Right lobe of liver (tissue), 6 donors: ENCODE measurements around the gene WNK2. TPM values are rescaled to one million over a fixed set of nuclear protein-coding genes. Genes with fewer than 3 reads are reported as not detected.

Experiments
- ATAC-seq, 4 donors: fragments of 200-7000 bp; cut with Tn5 transposase; one replicate each; pipeline ENCODE4 v1.9.1; 2020; ENCODE audit warnings: mild to moderate bottlenecking in 4 of 4, moderate library complexity in 4 of 4
- DNase-seq, 3 donors: peaks; one replicate each; pipeline ENCODE4 v3.0.0-alpha.2; 2020
- H3K27ac ChIP-seq, 3 donors: fragments of 200-600 bp; one replicate each; pipeline ENCODE4 v1.8.0; 2022
- H3K27me3 ChIP-seq, 2 donors: fragments of 200-600 bp; one replicate each; pipeline ENCODE4 v1.8.0; 2022
- H3K36me3 ChIP-seq, 4 donors: fragments of 200-600 bp; sonication (generic) in 1 of 4; one replicate each; pipeline versions ENCODE4 v1.5.1 to v1.8.0; 2017 to 2022; ENCODE audit warnings: control low read depth in 1 of 4
- H3K4me1 ChIP-seq, 4 donors: fragments of 200-600 bp; sonication (generic) in 1 of 4; one replicate each; pipeline versions ENCODE4 v1.5.1 to v1.8.0; 2017 to 2022; ENCODE audit warnings: control low read depth in 1 of 4
- H3K4me3 ChIP-seq, 3 donors: fragments of 200-600 bp; one replicate each; pipeline ENCODE4 v1.8.0; 2022
- H3K9me3 ChIP-seq, 4 donors: fragments of 200-600 bp; sonication (generic) in 1 of 4; one replicate each; pipeline versions ENCODE4 v1.5.1 to v1.8.0; 2017 to 2022; ENCODE audit warnings: control low read depth in 1 of 4
- POLR2A ChIP-seq: fragments of 450-650 bp; IDR thresholded peaks from one replicate; pipeline ENCODE4 v1.6.1; 2017; ENCODE audit warnings: antibody characterized with exemption, mild to moderate bottlenecking
- WGBS: methylation state at CpG from one replicate; pipeline ENCODE4 v1.1.6; 2018; ENCODE audit warnings: low coverage, low lambda C conversion rate; ENCODE audit not compliant: insufficient coverage; ENCODE audit errors: missing lambda C conversion rate; 5-methylcytosine and 5-hydroxymethylcytosine counted together
- intact Hi-C, 2 donors: fragments of 100-400 bp; cut with DNase I; formaldehyde crosslinking; loops; one replicate each; pipeline versions ENCODE4 v1.11.2 to v1.14.1; 2022
- total RNA-seq, 6 experiments: library from RNA; depleted of rRNA in 2 of 6; stranded (reverse); fragments of >200 nt in 2 of 6; fragmentation: NEBNext Ultra II Directional in 3 of 6; extraction: Animal tissue kit (Norgen Biotek cat#: 25700) in 3 of 6; gene quantifications; one replicate each; pipeline versions ENCODE4 v1.1.0 to v1.2.4, GENCODE V29; 2016 to 2023
- TF ChIP-seq, protein P1 (sequence below), 4 donors: fragments of 200-600 bp in 3 of 4; fragments of 450-650 bp in 1 of 4; IDR thresholded peaks; one replicate each; pipeline versions ENCODE4 v1.5.1 to v1.8.0; 2016 to 2022; ENCODE audit warnings: antibody characterized with exemption in 4 of 4, mild to moderate bottlenecking in 2 of 4
- donor health status: DM: no; HTN: yes; CAD: no.
- donor health status: DM: no; HTN: no; CAD: no.
- donor health status: DM: no; HTN: no; CAD: no.
- donor health status: DM: no; HTN: yes; CAD: no.
- donor health status: DM: no; HTN: yes; CAD: no.

WNK2 gene
- total RNA-seq, 6 experiments from 2014 or later, result 0.43 to 3.6 (median 1.3) TPM

DNA sequence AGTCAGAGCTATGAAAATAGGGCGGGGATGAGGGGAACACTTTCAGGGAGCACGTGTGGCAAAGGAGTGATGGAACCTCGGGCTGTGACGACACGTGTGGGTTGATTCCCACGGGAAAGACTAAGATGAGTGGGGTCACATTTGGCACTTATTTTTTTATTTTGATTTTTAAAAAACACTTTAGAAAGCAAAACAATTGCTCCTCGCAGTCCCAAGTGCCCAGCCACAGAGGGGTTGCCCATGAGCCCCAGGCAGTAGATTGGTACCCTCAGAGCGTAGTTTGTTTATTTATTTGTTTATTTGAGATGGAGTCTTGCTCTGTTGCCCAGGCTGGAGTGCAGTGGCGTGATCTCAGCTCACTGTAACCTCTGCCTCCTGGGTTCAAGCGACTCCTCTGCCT lies 69.7 kb downstream of the WNK2 start:
- no peak overlapping the region for H3K4me3 ChIP-seq
- no peak for ATAC-seq
- no peaks in the 10 kb centered on the region for H3K4me1 ChIP-seq
- intact Hi-C loops, result no loop called here
- no peaks in the 10 kb centered on the region for H3K36me3 ChIP-seq
- no peaks in the 10 kb centered on the region for H3K9me3 ChIP-seq
- no peak overlapping the region for H3K27ac ChIP-seq
- DNase-seq, result no peak
- H3K27me3 ChIP-seq, result no peaks in the 10 kb centered on the region
- no peak for TF ChIP-seq POLR2A
- TF ChIP-seq, protein P1, sequence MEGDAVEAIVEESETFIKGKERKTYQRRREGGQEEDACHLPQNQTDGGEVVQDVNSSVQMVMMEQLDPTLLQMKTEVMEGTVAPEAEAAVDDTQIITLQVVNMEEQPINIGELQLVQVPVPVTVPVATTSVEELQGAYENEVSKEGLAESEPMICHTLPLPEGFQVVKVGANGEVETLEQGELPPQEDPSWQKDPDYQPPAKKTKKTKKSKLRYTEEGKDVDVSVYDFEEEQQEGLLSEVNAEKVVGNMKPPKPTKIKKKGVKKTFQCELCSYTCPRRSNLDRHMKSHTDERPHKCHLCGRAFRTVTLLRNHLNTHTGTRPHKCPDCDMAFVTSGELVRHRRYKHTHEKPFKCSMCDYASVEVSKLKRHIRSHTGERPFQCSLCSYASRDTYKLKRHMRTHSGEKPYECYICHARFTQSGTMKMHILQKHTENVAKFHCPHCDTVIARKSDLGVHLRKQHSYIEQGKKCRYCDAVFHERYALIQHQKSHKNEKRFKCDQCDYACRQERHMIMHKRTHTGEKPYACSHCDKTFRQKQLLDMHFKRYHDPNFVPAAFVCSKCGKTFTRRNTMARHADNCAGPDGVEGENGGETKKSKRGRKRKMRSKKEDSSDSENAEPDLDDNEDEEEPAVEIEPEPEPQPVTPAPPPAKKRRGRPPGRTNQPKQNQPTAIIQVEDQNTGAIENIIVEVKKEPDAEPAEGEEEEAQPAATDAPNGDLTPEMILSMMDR (IDR thresholded peaks at IDR 0.05), result no peak
- WGBS, result 87% methylated on average over 9 of the region's 10 CpGs

DNA sequence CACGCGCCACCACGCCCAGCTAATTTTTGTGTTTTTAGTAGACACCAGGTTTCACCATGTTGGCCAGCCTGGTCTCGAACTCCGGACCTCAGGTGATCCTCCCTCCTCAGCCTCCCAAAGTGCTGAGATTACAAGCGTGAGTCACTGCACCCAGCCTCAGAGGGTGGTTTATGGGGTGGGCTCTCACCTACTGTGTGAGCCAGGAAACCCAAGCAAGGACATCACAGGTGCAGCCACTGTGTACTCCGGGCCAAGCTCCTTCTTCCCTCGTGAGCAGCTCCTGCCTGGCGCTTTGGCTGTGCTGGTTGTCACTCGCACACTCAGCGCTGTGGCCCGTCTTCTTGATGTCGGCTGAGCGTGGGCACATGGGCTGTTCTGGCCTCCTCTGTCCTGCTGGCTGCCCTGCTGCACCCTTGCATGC lies 70.1 kb downstream of the WNK2 start:
- Histone ChIP-seq H3K4me3 (no peak overlapping the region), H3K27me3 (no peaks in the 10 kb centered on the region), H3K9me3 (no peaks in the 10 kb centered on the region), H3K27ac (no peak overlapping the region), H3K4me1 (no peaks in the 10 kb centered on the region), H3K36me3 (no peaks in the 10 kb centered on the region)
- DNase-seq, result peak in 1 of 3 donors; percentile 31
- intact Hi-C loops, result no loop called here
- 100% methylated on average over 5 of the region's 14 CpGs for WGBS
- no peak for TF ChIP-seq POLR2A
- TF ChIP-seq, protein P1 (IDR thresholded peaks at IDR 0.05), result no peak
- ATAC-seq, result no peak

DNA sequence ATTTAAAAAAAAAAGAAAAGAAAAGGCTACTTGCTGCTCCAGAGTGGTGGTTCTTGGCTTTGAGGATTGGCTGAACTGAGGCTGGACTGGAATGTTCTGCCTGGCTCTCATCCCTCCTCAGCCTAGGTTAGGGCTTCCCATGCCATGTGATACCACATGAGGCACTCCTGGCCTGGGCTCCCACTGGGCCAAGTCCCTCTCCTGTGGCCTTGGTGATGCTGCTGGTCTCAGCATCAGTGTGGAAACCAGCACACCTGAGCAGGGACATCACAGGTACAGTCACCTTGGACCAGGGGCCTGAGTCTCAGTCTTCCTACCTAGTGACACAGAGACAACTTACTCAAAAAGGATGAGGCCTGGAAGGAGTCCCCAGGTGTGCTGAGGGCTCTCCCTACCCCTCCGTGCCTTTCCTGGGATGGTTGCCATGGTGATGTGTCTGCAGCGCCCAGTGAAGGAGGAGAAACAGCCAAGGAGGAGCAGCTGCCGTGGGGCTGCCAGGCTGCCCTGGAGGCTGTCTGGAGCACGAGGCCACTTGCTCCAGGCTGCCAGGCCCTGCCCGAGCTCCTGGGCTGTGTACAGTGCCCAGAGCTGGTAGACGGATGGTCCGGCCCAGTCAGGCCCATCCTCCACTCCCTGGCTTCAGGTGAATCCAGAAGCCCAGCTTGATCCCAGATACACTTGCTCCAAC lies 71.0 kb downstream of the WNK2 start:
- Histone ChIP-seq H3K9me3 (no peaks in the 10 kb centered on the region), H3K27ac (no peak overlapping the region), H3K4me1 (no peaks in the 10 kb centered on the region), H3K27me3 (no peaks in the 10 kb centered on the region), H3K4me3 (no peak overlapping the region), H3K36me3 (no peaks in the 10 kb centered on the region)
- no CpG with 5 or more reads among the region's 7 CpGs for WGBS
- no peak for TF ChIP-seq POLR2A
- TF ChIP-seq, protein P1 (IDR thresholded peaks at IDR 0.05), result no peak
- ATAC-seq (peak in 1 of 4 donors; percentile 17), DNase-seq (peak in 1 of 3 donors; percentile 30)
- intact Hi-C loops, result no loop called here

DNA sequence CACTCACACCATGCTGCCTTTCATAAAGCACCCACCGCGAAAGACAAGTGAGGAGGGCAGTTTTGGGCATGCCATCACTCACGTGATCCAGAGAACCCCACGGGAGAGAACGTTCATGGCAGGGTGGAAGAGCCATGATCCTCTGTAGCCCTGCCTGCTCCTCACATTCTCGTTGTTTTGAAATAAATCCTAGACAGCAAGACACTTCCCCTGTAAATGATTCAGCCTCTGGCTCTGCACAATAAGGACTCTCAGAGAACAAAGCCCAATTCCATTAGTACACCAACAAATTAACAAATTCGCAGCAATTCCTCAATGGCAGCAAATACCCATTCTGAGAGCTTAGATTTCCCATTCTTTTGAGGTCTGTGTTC lies 71.5 kb downstream of the WNK2 start:
- TF ChIP-seq POLR2A, result no peak
- TF ChIP-seq, protein P1 (IDR thresholded peaks at IDR 0.05), result no peak
- intact Hi-C loops, result no loop called here
- Histone ChIP-seq H3K4me3 (no peak overlapping the region), H3K9me3 (no peaks in the 10 kb centered on the region), H3K27me3 (no peaks in the 10 kb centered on the region), H3K27ac (no peak overlapping the region), H3K36me3 (no peaks in the 10 kb centered on the region), H3K4me1 (no peaks in the 10 kb centered on the region)
- WGBS, result 67% methylated on average over 3 of the region's 7 CpGs
- DNase-seq (peak in 1 of 3 donors; percentile 28), ATAC-seq (no peak)
